Karpas-422 (cell line): ENCODE results near the gene PDCD11. TPM values are rescaled to one million over a fixed set of nuclear protein-coding genes. Genes with fewer than 3 reads are reported as not detected.

Experiments used
- DNase-seq: peaks from one replicate; pipeline ENCODE4 v3.0.0-alpha.2; 2015
- H2AFZ ChIP-seq: fragments of 200-600 bp; sonication (generic); 2 replicates; pipeline ENCODE4 v1.6.1; 2014; ENCODE audit warnings: antibody characterized with exemption, low read length, mixed read lengths
- H3K27ac ChIP-seq: fragments of 200-600 bp; sonication (generic); 2 replicates; pipeline ENCODE4 v1.5.1; 2014; ENCODE audit warnings: mild to moderate bottlenecking, low read length, moderate library complexity
- H3K27me3 ChIP-seq: fragments of 200-600 bp; sonication (generic); 2 replicates; pipeline ENCODE4 v1.6.1; 2014; ENCODE audit warnings: low read length, mixed read lengths
- H3K36me3 ChIP-seq: fragments of 200-600 bp; sonication (generic); 2 replicates; pipeline ENCODE4 v1.6.1; 2014; ENCODE audit warnings: low read length, mixed read lengths; ENCODE audit not compliant: insufficient read depth
- H3K4me1 ChIP-seq: fragments of 200-600 bp; sonication (generic); 2 replicates; pipeline ENCODE4 v1.6.1; 2014; ENCODE audit warnings: mild to moderate bottlenecking, low read length, mixed read lengths
- H3K4me2 ChIP-seq: fragments of 200-600 bp; sonication (generic); 2 replicates; pipeline ENCODE4 v1.6.1; 2014; ENCODE audit warnings: low read length, low read depth, mild to moderate bottlenecking; ENCODE audit not compliant: poor library complexity, severe bottlenecking
- H3K4me3 ChIP-seq: fragments of 200-600 bp; sonication (generic); 2 replicates; pipeline ENCODE4 v1.5.1; 2014; ENCODE audit warnings: mild to moderate bottlenecking, antibody characterized with exemption, low read length, mixed read lengths
- H3K79me2 ChIP-seq: fragments of 200-600 bp; sonication (generic); 2 replicates; pipeline ENCODE4 v1.6.1; 2014; ENCODE audit warnings: mild to moderate bottlenecking, low read length, mixed read lengths
- H3K9ac ChIP-seq: fragments of 200-600 bp; sonication (generic); 2 replicates; pipeline ENCODE4 v1.6.0; 2014; ENCODE audit warnings: low read length
- H3K9me2 ChIP-seq: fragments of 200-600 bp; sonication (generic), shearing (Covaris generic); replicated peaks from 2 replicates; pipeline ENCODE4 v1.6.0; 2014; ENCODE audit warnings: mild to moderate bottlenecking, low read length, moderate library complexity; ENCODE audit not compliant: insufficient read depth
- H3K9me3 ChIP-seq: fragments of 300-700, 200-600 bp; sonication (generic); 2 replicates; pipeline ENCODE4 v1.6.1; 2014; ENCODE audit warnings: low read length, mixed read lengths
- H4K20me1 ChIP-seq: fragments of 200-600 bp; sonication (generic); 2 replicates; pipeline ENCODE4 v1.6.1; 2014; ENCODE audit warnings: mild to moderate bottlenecking, antibody characterized with exemption, low read length, low read depth; ENCODE audit not compliant: insufficient read depth
- total RNA-seq: library from RNA; depleted of rRNA; stranded (reverse); fragments of >200 nt; shearing (Covaris generic); gene quantifications from 2 replicates; pipeline ENCODE4 v1.2.3, GENCODE V29; 2014; ENCODE audit warnings: low replicate concordance

The PDCD11 gene
- total RNA-seq, 1 experiment from 2014 or later = 28.9 TPM

- Histone ChIP-seq H3K4me2 (no peak overlapping the region), H4K20me1 (no peaks in the 10 kb centered on the region), H3K27ac (no peak overlapping the region), H3K4me1 (peaks cover 62% of the 10 kb centered on the region), H3K9me2 (no peaks in the 10 kb centered on the region), H3K9me3 (no peaks in the 10 kb centered on the region), H3K4me3 (no peak overlapping the region), H3K36me3 (no peaks in the 10 kb centered on the region), H3K9ac (no peak overlapping the region), H3K79me2 (no peaks in the 10 kb centered on the region), H3K27me3 (no peaks in the 10 kb centered on the region), H2AFZ (0 out of 2 replicates have a peak overlapping the region, but pooled peaks have one; percentile 48)
- no peak for DNase-seq
Observed at GRCh38 chr10:103467406-103467805, 71.0 kb downstream of the PDCD11 start.

GRCh38 chr10:103469201-103469600 lies 72.8 kb downstream of the PDCD11 start:
- DNase-seq = no peak
- Histone ChIP-seq H3K27ac (no peak overlapping the region), H4K20me1 (no peaks in the 10 kb centered on the region), H3K9ac (no peak overlapping the region), H3K4me2 (no peak overlapping the region), H3K27me3 (no peaks in the 10 kb centered on the region), H3K4me3 (no peak overlapping the region), H2AFZ (no peak overlapping the region), H3K4me1 (peaks cover 61% of the 10 kb centered on the region), H3K9me3 (no peaks in the 10 kb centered on the region), H3K9me2 (no peaks in the 10 kb centered on the region), H3K36me3 (no peaks in the 10 kb centered on the region), H3K79me2 (no peaks in the 10 kb centered on the region)

GRCh38 chr10:103470761-103471653 lies 74.6 kb downstream of the PDCD11 start:
- Histone ChIP-seq H3K27me3 (no peaks in the 10 kb centered on the region), H3K4me3 (peak overlapping the region; percentile 57), H3K4me2 (peak overlapping the region; percentile 76), H3K36me3 (no peaks in the 10 kb centered on the region), H2AFZ (peak overlapping the region; percentile 9; the same call in 1 of the 2 replicates), H3K27ac (peak overlapping the region; percentile 91), H4K20me1 (no peaks in the 10 kb centered on the region), H3K9me3 (no peaks in the 10 kb centered on the region), H3K79me2 (no peaks in the 10 kb centered on the region), H3K9me2 (no peaks in the 10 kb centered on the region), H3K4me1 (peaks cover 54% of the 10 kb centered on the region), H3K9ac (peak overlapping the region; percentile 68)
- DNase-seq = peak; percentile 96

GRCh38 chr10:103472005-103472404 lies 75.6 kb downstream of the PDCD11 start:
- Histone ChIP-seq H3K4me3 (peak overlapping the region; percentile 57), H2AFZ (peak overlapping the region; percentile 17), H3K9me2 (no peaks in the 10 kb centered on the region), H3K79me2 (no peaks in the 10 kb centered on the region), H3K9me3 (no peaks in the 10 kb centered on the region), H3K36me3 (no peaks in the 10 kb centered on the region), H3K4me2 (peak overlapping the region; percentile 76), H3K9ac (peak overlapping the region; percentile 68), H3K4me1 (peaks cover 51% of the 10 kb centered on the region), H4K20me1 (no peaks in the 10 kb centered on the region), H3K27me3 (no peaks in the 10 kb centered on the region), H3K27ac (peak overlapping the region; percentile 91)
- peak; percentile 84 for DNase-seq

- DNase-seq = no peak
- Histone ChIP-seq H3K27ac (no peak overlapping the region), H3K4me2 (no peak overlapping the region), H3K27me3 (no peaks in the 10 kb centered on the region), H3K4me3 (no peak overlapping the region), H3K79me2 (no peaks in the 10 kb centered on the region), H3K9me2 (no peaks in the 10 kb centered on the region), H3K36me3 (no peaks in the 10 kb centered on the region), H4K20me1 (no peaks in the 10 kb centered on the region), H2AFZ (no peak overlapping the region), H3K9me3 (no peaks in the 10 kb centered on the region), H3K9ac (no peak overlapping the region), H3K4me1 (peaks cover 40% of the 10 kb centered on the region)
Observed at GRCh38 chr10:103473261-103473671, 76.8 kb downstream of the PDCD11 start.

- H3K4me1 ChIP-seq = peaks cover 43% of the 10 kb centered on the region
- no peak for DNase-seq
- H3K79me2 ChIP-seq = no peaks in the 10 kb centered on the region
- no peaks in the 10 kb centered on the region for H4K20me1 ChIP-seq
- H2AFZ ChIP-seq = no peak overlapping the region
- H3K9me3 ChIP-seq = no peaks in the 10 kb centered on the region
- no peak overlapping the region for H3K4me3 ChIP-seq
- H3K36me3 ChIP-seq = no peaks in the 10 kb centered on the region
- H3K27me3 ChIP-seq = no peaks in the 10 kb centered on the region
- no peaks in the 10 kb centered on the region for H3K9me2 ChIP-seq
- no peak overlapping the region for H3K4me2 ChIP-seq
- no peak overlapping the region for H3K9ac ChIP-seq
- no peak overlapping the region for H3K27ac ChIP-seq
Observed at GRCh38 chr10:103474077-103474476, 77.7 kb downstream of the PDCD11 start.

GRCh38 chr10:103475437-103475836 lies 79.0 kb downstream of the PDCD11 start:
- Histone ChIP-seq H3K9me3 (no peaks in the 10 kb centered on the region), H3K27ac (no peak overlapping the region), H3K4me2 (no peak overlapping the region), H3K79me2 (no peaks in the 10 kb centered on the region), H2AFZ (no peak overlapping the region), H3K27me3 (no peaks in the 10 kb centered on the region), H4K20me1 (no peaks in the 10 kb centered on the region), H3K9me2 (no peaks in the 10 kb centered on the region), H3K4me1 (peaks cover 39% of the 10 kb centered on the region), H3K9ac (no peak overlapping the region), H3K4me3 (no peak overlapping the region), H3K36me3 (no peaks in the 10 kb centered on the region)
- DNase-seq = no peak

- no peak overlapping the region for H3K4me2 ChIP-seq
- H2AFZ ChIP-seq = no peak overlapping the region
- H3K79me2 ChIP-seq = no peaks in the 10 kb centered on the region
- H4K20me1 ChIP-seq = no peaks in the 10 kb centered on the region
- no peaks in the 10 kb centered on the region for H3K36me3 ChIP-seq
- H3K9ac ChIP-seq = no peak overlapping the region
- H3K4me3 ChIP-seq = no peak overlapping the region
- no peaks in the 10 kb centered on the region for H3K9me3 ChIP-seq
- DNase-seq = peak; percentile 81
- no peak overlapping the region for H3K27ac ChIP-seq
- no peaks in the 10 kb centered on the region for H3K9me2 ChIP-seq
- H3K4me1 ChIP-seq = peaks cover 32% of the 10 kb centered on the region
- no peaks in the 10 kb centered on the region for H3K27me3 ChIP-seq
Observed at GRCh38 chr10:103476046-103476768, 79.8 kb downstream of the PDCD11 start.
